Nephron progenitor cell (in vitro differentiated cells): ENCODE results near the gene MEGF9.

Experiments
- DNase-seq: peaks from one replicate; pipeline ENCODE4 v3.0.0; 2021
- H3K27ac Mint-ChIP-seq: 2 replicates; pipeline ENCODE4 v1.8.0; 2021; ENCODE audit warnings: mild to moderate bottlenecking, moderate library complexity, mixed read lengths
- H3K27me3 Mint-ChIP-seq: 2 replicates; pipeline ENCODE4 v1.8.0; 2021; ENCODE audit warnings: mild to moderate bottlenecking, low read depth, mixed read lengths; ENCODE audit not compliant: poor library complexity
- H3K36me3 Mint-ChIP-seq: 2 replicates; pipeline ENCODE4 v1.8.0; 2021; ENCODE audit warnings: low read depth, mixed read lengths
- H3K4me1 Mint-ChIP-seq: 2 replicates; pipeline ENCODE4 v1.8.0; 2021; ENCODE audit warnings: mixed read lengths
- H3K4me3 Mint-ChIP-seq: 2 replicates; pipeline ENCODE4 v1.8.0; 2021; ENCODE audit warnings: mild to moderate bottlenecking, moderate library complexity, mixed read lengths
- H3K9me3 Mint-ChIP-seq: 2 replicates; pipeline ENCODE4 v1.8.0; 2021; ENCODE audit warnings: mild to moderate bottlenecking, moderate library complexity, mixed read lengths
- TF ChIP-seq, protein P1 (sequence below): fragments of 200-600 bp; sonication (generic); IDR thresholded peaks from 2 replicates; pipeline ENCODE4 v1.5.0; 2021; ENCODE audit warnings: antibody characterized with exemption

Gene MEGF9

DNA sequence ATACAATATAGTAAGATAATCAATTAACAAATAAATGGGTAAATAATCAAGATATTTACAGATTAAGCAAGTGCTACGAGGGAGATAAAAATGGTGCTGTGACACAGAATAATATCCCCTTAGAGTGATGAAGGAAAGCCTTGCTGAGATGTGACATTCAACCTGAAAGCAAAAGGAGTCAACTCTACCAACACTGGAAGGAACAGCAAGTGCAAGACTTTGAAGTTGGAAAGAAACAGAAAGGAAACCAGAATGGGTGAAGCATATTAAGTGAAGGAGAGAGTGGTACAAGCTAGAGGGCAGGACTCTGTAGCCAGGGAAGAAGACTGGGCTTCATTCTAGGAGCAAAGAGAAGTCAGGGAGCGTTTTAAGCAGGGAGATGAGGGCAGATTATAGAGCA lies 12.2 kb upstream of the MEGF9 start:
- peaks cover 26% of the 10 kb centered on the region for H3K4me1 Mint-ChIP-seq
- H3K36me3 Mint-ChIP-seq: no peaks in the 10 kb centered on the region

DNA sequence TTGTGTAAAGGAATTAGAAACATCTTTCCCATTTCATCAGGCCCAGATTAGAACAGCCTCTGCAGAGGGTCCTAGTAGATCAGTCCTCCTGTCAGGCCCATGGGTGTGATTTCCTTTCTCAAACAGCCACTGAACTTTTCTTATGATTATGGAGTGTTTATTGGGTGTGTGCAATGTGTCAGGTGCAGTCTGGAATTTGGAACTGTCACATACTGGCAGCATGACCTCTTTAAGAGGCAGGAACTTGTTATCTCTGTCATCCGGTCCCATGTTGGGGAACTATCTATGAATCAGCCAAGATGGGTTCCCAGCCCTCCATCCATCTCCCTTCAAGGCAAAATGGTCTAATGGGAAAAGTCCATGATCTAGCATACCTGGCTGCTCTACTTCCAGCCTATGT lies 11.6 kb upstream of the MEGF9 start:
- no peaks in the 10 kb centered on the region for H3K36me3 Mint-ChIP-seq
- no peak overlapping the region for H3K4me3 Mint-ChIP-seq
- peaks cover 46% of the 10 kb centered on the region for H3K27me3 Mint-ChIP-seq
- H3K4me1 Mint-ChIP-seq: peaks cover 20% of the 10 kb centered on the region
- no peak for DNase-seq
- H3K9me3 Mint-ChIP-seq: no peaks in the 10 kb centered on the region
- TF ChIP-seq, protein P1, sequence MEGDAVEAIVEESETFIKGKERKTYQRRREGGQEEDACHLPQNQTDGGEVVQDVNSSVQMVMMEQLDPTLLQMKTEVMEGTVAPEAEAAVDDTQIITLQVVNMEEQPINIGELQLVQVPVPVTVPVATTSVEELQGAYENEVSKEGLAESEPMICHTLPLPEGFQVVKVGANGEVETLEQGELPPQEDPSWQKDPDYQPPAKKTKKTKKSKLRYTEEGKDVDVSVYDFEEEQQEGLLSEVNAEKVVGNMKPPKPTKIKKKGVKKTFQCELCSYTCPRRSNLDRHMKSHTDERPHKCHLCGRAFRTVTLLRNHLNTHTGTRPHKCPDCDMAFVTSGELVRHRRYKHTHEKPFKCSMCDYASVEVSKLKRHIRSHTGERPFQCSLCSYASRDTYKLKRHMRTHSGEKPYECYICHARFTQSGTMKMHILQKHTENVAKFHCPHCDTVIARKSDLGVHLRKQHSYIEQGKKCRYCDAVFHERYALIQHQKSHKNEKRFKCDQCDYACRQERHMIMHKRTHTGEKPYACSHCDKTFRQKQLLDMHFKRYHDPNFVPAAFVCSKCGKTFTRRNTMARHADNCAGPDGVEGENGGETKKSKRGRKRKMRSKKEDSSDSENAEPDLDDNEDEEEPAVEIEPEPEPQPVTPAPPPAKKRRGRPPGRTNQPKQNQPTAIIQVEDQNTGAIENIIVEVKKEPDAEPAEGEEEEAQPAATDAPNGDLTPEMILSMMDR: no peak
- H3K27ac Mint-ChIP-seq: no peak overlapping the region

More for the DNA sequence above, 12.2 kb upstream of the MEGF9 start:
- H3K27ac Mint-ChIP-seq: no peak overlapping the region
- DNase-seq: no peak
- TF ChIP-seq, protein P1: no peak
- no peak overlapping the region for H3K4me3 Mint-ChIP-seq
- H3K27me3 Mint-ChIP-seq: peaks cover 46% of the 10 kb centered on the region
- no peaks in the 10 kb centered on the region for H3K9me3 Mint-ChIP-seq

DNA sequence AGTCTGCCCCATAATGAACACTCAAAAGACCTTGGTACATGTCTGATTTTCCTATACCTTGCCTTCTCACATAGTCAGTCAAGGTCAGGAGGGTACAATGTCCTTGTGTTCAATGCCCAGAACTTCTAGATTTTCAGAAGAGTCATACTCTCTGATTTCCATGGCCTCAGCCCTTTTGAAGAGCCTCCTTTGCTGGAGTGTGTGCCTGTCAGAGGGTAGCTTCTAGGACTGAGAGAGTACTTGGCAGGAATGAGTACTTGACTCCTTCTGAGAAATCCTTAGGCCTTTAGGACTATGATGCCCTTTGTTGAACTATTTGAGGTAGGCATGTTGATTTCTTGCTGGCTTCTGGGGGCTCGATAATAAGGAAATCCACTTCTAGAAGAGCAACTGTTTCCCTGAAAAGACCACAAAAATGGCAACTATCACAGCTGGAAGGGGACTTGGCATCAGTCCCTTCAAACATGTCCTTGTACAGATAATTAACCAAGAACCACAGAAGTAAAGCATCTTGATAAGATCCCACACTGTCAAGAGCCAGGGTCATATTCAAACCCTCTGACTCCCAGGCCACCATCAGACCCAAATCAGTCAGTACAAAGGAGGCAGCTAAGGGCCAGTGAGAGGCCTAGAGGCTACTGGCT lies 10.6 kb upstream of the MEGF9 start:
- TF ChIP-seq, protein P1: no peak
- Mint-ChIP-seq H3K36me3 (no peaks in the 10 kb centered on the region), H3K27me3 (peaks cover 43% of the 10 kb centered on the region), H3K27ac (no peak overlapping the region), H3K4me3 (no peak overlapping the region), H3K4me1 (peaks cover 10% of the 10 kb centered on the region), H3K9me3 (no peaks in the 10 kb centered on the region)
- no peak for DNase-seq

DNA sequence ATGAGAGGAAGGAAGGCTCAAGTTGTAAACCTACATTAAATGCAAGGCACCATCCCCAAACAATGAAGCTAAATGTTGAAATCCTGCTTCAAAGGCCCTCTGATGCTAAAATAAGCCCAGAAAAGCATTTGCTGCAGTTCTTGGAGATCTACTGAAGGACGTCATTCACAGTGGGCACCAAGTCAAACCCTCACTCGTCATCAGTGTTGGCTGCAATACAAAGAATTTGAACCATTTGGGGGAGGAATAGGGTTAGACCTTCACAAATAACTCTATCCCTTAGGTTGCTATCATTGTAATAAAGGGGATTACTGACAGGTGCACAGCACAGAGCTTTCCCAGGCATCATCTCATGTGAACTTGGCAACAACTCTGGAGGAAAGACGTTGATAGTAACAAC lies 9.3 kb upstream of the MEGF9 start:
- Mint-ChIP-seq H3K4me3 (no peak overlapping the region), H3K4me1 (peaks cover under 1% of the 10 kb centered on the region), H3K36me3 (no peaks in the 10 kb centered on the region), H3K27ac (no peak overlapping the region), H3K9me3 (no peaks in the 10 kb centered on the region), H3K27me3 (peaks cover 37% of the 10 kb centered on the region)
- no peak for DNase-seq
- TF ChIP-seq, protein P1: no peak

DNA sequence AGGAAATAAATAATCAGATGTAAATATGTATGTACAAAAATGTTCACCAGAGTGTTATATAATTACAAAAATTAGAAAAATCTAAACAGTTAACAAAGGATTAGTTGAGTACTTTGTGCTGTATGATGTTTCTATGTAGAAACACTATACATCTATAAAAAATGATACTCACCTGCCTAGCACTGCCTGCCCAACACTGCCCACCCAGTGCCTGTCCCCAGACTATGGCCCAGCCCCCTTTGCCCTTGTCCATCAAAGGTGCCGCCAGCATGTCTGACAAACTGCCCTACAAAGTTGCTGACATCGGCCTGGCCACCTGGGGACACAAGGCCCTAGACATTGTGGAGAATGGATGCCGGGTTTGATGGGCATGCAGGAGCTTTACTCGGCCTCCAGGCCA lies 6.1 kb upstream of the MEGF9 start:
- no peak overlapping the region for H3K27ac Mint-ChIP-seq

More for the DNA sequence above, 6.1 kb upstream of the MEGF9 start:
- Mint-ChIP-seq H3K36me3 (no peaks in the 10 kb centered on the region), H3K27me3 (peaks cover 14% of the 10 kb centered on the region), H3K4me3 (no peak overlapping the region), H3K4me1 (peaks cover 13% of the 10 kb centered on the region), H3K9me3 (no peaks in the 10 kb centered on the region)
- no peak for DNase-seq
- TF ChIP-seq, protein P1: no peak
